Esophagus squamous epithelium (tissue), 5 donors: ENCODE data around the gene SIK1. TPM values are rescaled to one million over a fixed set of nuclear protein-coding genes. Genes with fewer than 3 reads are reported as not detected.
"Not testable (repeated sequence)": the region's sequence is repeated elsewhere in the genome, so short reads cannot be mapped to it uniquely, and the experiment has no call there.

ENCODE experiments used
- DNase-seq: peaks from one replicate; lab custom pipeline; 2025; lab: John Stamatoyannopoulos, UW
- H3K27ac ChIP-seq, 4 donors: fragments of 200-600 bp; sonication (generic); one replicate each; pipeline ENCODE4 v1.5.1; 2016 to 2019; ENCODE audit warnings: mild to moderate bottlenecking in 1 of 4
- H3K27me3 ChIP-seq, 4 donors: fragments of 200-600 bp; sonication (generic); 1 replicate in 3 of 4; 2 replicates in 1 of 4; pipeline versions ENCODE4 v1.5.1 to v1.6.0; 2017 to 2021; ENCODE audit warnings: antibody characterized with exemption in 1 of 4
- H3K36me3 ChIP-seq, 3 donors: fragments of 200-600 bp; sonication (generic); one replicate each; pipeline ENCODE4 v1.5.1; 2016 to 2019
- H3K4me1 ChIP-seq, 3 donors: fragments of 200-600 bp; sonication (generic); one replicate each; pipeline ENCODE4 v1.5.1; 2017 to 2019
- H3K4me3 ChIP-seq, 4 donors: fragments of 200-600 bp; sonication (generic); 1 replicate in 3 of 4; 2 replicates in 1 of 4; pipeline ENCODE4 v1.5.1; 2016 to 2019; ENCODE audit warnings: mild to moderate bottlenecking in 2 of 4, moderate library complexity in 1 of 4
- H3K9me3 ChIP-seq, 3 donors: fragments of 200-600 bp; sonication (generic); one replicate each; pipeline ENCODE4 v1.5.1; 2016 to 2019
- CTCF ChIP-seq, 6 experiments: fragments of 450-650 bp in 4 of 6; fragments of 200-600 bp in 2 of 6; sonication (generic) in 2 of 6; IDR thresholded peaks; one replicate each; pipeline ENCODE4 v1.5.1; 2016 to 2019; ENCODE audit warnings: antibody characterized with exemption in 6 of 6, mild to moderate bottlenecking in 4 of 6, moderate library complexity in 4 of 6
- POLR2A ChIP-seq, 4 donors: fragments of 450-650 bp; IDR thresholded peaks; one replicate each; pipeline ENCODE4 v1.6.1; 2017; ENCODE audit warnings: antibody characterized with exemption in 4 of 4, mild to moderate bottlenecking in 4 of 4, moderate library complexity in 3 of 4
- WGBS, 2 donors: methylation state at CpG; one replicate each; pipeline ENCODE4 v1.1.5; 2018; 5-methylcytosine and 5-hydroxymethylcytosine counted together
- intact Hi-C: fragments of 100-400 bp; cut with DNase I; formaldehyde crosslinking; loops from one replicate; pipeline ENCODE4 v1.15.0; 2022
- total RNA-seq, 4 donors: library from RNA; depleted of rRNA; stranded (reverse); fragments of >200 nt; gene quantifications; one replicate each; pipeline ENCODE4 v1.1.0, GENCODE V29; 2016
- donor health status: DM: yes; HTN: yes; CAD: no.

The SIK1 gene
- 1 to 10 TPM in 3 of 4 donors, under 1 TPM in 1; 0.09 to 3.6 (median 2.0) TPM for total RNA-seq

GRCh38 chr21:43426404-43427241 is at the start of gene SIK1:
Gene SIK1 (minus strand): TSS chr21:43427131. CDS start chr21:43426178, 953 bp downstream.
- WGBS, 2 donors = no CpG with 5 or more reads among the region's 120 CpGs
- H3K27me3 ChIP-seq, H3K4me3 ChIP-seq, H3K36me3 ChIP-seq, H3K27ac ChIP-seq, DNase-seq, H3K4me1 ChIP-seq, H3K9me3 ChIP-seq, intact Hi-C loops: not testable (repeated sequence)

GRCh38 chr21:43471597-43472242 is 44.8 kb upstream of the SIK1 start:
- DNase-seq = not testable (repeated sequence)

GRCh38 chr21:43469719-43470458 is 43.0 kb upstream of the SIK1 start:
- H3K27ac ChIP-seq, intact Hi-C loops, DNase-seq, H3K4me3 ChIP-seq, H3K4me1 ChIP-seq, H3K36me3 ChIP-seq, H3K27me3 ChIP-seq, H3K9me3 ChIP-seq: not testable (repeated sequence)
- WGBS, 2 donors = no CpG with 5 or more reads among the region's 31 CpGs

More at GRCh38 chr21:43471597-43472242, 44.8 kb upstream of the SIK1 start:
- WGBS, 2 donors = no CpG with 5 or more reads among the region's 16 CpGs
- H3K4me1 ChIP-seq, H3K4me3 ChIP-seq, H3K9me3 ChIP-seq, H3K36me3 ChIP-seq, H3K27me3 ChIP-seq, intact Hi-C loops, H3K27ac ChIP-seq: not testable (repeated sequence)

- no peak for DNase-seq
Measured at GRCh38 chr21:43467785-43468184, 40.9 kb upstream of the SIK1 start.

GRCh38 chr21:43465159-43465558 is 38.2 kb upstream of the SIK1 start:
- DNase-seq, H3K27ac ChIP-seq, H3K4me1 ChIP-seq, H3K36me3 ChIP-seq, H3K27me3 ChIP-seq, H3K9me3 ChIP-seq, intact Hi-C loops, H3K4me3 ChIP-seq: not testable (repeated sequence)
- no CpG with 5 or more reads among the region's 5 CpGs for WGBS, 2 donors

More at GRCh38 chr21:43467785-43468184, 40.9 kb upstream of the SIK1 start:
- H3K4me3 ChIP-seq = no peak overlapping the region
- intact Hi-C loops = no loop called here
- H3K9me3 ChIP-seq = no peaks in the 10 kb centered on the region
- H3K36me3 ChIP-seq = no peaks in the 10 kb centered on the region
- whole genome bisulfite sequencing, 2 donors = 73 to 80% methylated on average over 1 of the region's 1 CpG
- no peak for TF ChIP-seq POLR2A (IDR thresholded peaks at IDR 0.05)
- no peak for TF ChIP-seq CTCF (IDR thresholded peaks at IDR 0.05)
- H3K27ac ChIP-seq = no peak overlapping the region
- no peaks in the 10 kb centered on the region for H3K4me1 ChIP-seq
- H3K27me3 ChIP-seq = no peaks in the 10 kb centered on the region

- H3K27ac ChIP-seq, H3K4me1 ChIP-seq, intact Hi-C loops, H3K27me3 ChIP-seq, H3K4me3 ChIP-seq, H3K36me3 ChIP-seq, DNase-seq, H3K9me3 ChIP-seq: not testable (repeated sequence)
- no CpG with 5 or more reads among the region's 20 CpGs for WGBS, 2 donors
Measured at GRCh38 chr21:43463498-43464261, 36.7 kb upstream of the SIK1 start.

- intact Hi-C loops, DNase-seq, H3K27me3 ChIP-seq, H3K4me3 ChIP-seq, H3K9me3 ChIP-seq, H3K4me1 ChIP-seq, H3K36me3 ChIP-seq, H3K27ac ChIP-seq: not testable (repeated sequence)
- WGBS, 2 donors = no CpG with 5 or more reads among the region's 17 CpGs
Measured at GRCh38 chr21:43462932-43463331, 36.0 kb upstream of the SIK1 start.

- H3K4me1 ChIP-seq, H3K27ac ChIP-seq, H3K9me3 ChIP-seq, H3K36me3 ChIP-seq, intact Hi-C loops, H3K27me3 ChIP-seq, H3K4me3 ChIP-seq, DNase-seq: not testable (repeated sequence)
- WGBS, 2 donors = no CpG with 5 or more reads among the region's 13 CpGs
Measured at GRCh38 chr21:43460475-43460874, 33.5 kb upstream of the SIK1 start.

- H3K27me3 ChIP-seq, H3K4me1 ChIP-seq, intact Hi-C loops, H3K4me3 ChIP-seq, H3K36me3 ChIP-seq, H3K9me3 ChIP-seq, DNase-seq, H3K27ac ChIP-seq: not testable (repeated sequence)
- no CpG with 5 or more reads among the region's 12 CpGs for WGBS, 2 donors
Measured at GRCh38 chr21:43458995-43459394, 32.1 kb upstream of the SIK1 start.

- intact Hi-C loops, H3K4me3 ChIP-seq, H3K27ac ChIP-seq, H3K36me3 ChIP-seq, H3K27me3 ChIP-seq, H3K9me3 ChIP-seq, H3K4me1 ChIP-seq, DNase-seq: not testable (repeated sequence)
- WGBS, 2 donors = no CpG with 5 or more reads among the region's 33 CpGs
Measured at GRCh38 chr21:43456616-43457314, 29.8 kb upstream of the SIK1 start.
